PC-9 (cell line): ENCODE results near the gene FASTK.

Source experiments
- EZH2 ChIP-seq: fragments of 200-600 bp; sonication (generic); IDR thresholded peaks from 2 replicates; pipeline ENCODE4 v1.8.0; 2017; ENCODE audit warnings: antibody characterized with exemption, low read depth
- TF ChIP-seq, protein P1 (sequence below): fragments of 200-600 bp; sonication (generic); conservative IDR thresholded peaks from 2 replicates; pipeline ENCODE4 v1.6.1; 2017; ENCODE audit warnings: mixed run types, antibody characterized with exemption, mild to moderate bottlenecking, moderate library complexity

DNA sequence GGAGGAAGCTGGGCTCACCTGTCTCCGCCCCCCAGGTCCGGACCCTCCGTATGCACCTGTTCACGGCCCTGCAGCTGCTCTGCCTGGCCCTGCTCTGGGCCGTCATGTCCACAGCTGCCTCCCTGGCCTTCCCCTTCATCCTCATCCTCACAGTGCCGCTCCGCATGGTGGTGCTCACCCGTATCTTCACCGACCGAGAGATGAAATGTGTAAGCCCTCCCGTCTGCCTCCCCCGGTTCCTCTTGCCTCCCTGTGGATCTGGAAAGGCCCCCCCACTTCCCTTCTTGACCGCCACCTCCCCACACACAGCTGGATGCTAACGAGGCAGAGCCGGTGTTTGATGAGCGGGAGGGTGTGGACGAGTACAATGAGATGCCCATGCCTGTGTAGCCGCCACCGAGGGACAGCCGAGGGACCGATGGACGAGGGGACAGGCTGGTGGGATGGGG, 4.6 kb downstream of the FASTK start:
- TF ChIP-seq, protein P1, sequence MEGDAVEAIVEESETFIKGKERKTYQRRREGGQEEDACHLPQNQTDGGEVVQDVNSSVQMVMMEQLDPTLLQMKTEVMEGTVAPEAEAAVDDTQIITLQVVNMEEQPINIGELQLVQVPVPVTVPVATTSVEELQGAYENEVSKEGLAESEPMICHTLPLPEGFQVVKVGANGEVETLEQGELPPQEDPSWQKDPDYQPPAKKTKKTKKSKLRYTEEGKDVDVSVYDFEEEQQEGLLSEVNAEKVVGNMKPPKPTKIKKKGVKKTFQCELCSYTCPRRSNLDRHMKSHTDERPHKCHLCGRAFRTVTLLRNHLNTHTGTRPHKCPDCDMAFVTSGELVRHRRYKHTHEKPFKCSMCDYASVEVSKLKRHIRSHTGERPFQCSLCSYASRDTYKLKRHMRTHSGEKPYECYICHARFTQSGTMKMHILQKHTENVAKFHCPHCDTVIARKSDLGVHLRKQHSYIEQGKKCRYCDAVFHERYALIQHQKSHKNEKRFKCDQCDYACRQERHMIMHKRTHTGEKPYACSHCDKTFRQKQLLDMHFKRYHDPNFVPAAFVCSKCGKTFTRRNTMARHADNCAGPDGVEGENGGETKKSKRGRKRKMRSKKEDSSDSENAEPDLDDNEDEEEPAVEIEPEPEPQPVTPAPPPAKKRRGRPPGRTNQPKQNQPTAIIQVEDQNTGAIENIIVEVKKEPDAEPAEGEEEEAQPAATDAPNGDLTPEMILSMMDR, result no peak
- TF ChIP-seq EZH2, result no peak
